Esophagus muscularis mucosa (tissue), 4 donors: Measurements from ENCODE around the gene AATK. TPM values are rescaled to one million over a fixed set of nuclear protein-coding genes. Genes with fewer than 3 reads are reported as not detected.

Source experiments
- DNase-seq: peaks from one replicate; pipeline ENCODE4 v3.0.0-alpha.2; 2017; ENCODE audit errors: extremely low spot score
- H3K27ac ChIP-seq, 4 donors: fragments of 200-600 bp; sonication (generic); replicated peaks in 1 of 4; 1 replicate in 3 of 4; 2 replicates in 1 of 4; pipeline ENCODE4 v1.5.1; 2016 to 2019; ENCODE audit warnings: mild to moderate bottlenecking in 1 of 4
- H3K27me3 ChIP-seq, 4 donors: fragments of 200-600 bp; sonication (generic); one replicate each; pipeline versions ENCODE4 v1.5.1 to v1.6.0; 2016 to 2019
- H3K36me3 ChIP-seq, 4 donors: fragments of 200-600 bp; sonication (generic); one replicate each; pipeline ENCODE4 v1.5.1; 2016 to 2019
- H3K4me1 ChIP-seq, 4 donors: fragments of 200-600 bp; sonication (generic); one replicate each; pipeline ENCODE4 v1.5.1; 2016 to 2019
- H3K4me3 ChIP-seq, 4 donors: fragments of 200-600 bp; sonication (generic); 1 replicate in 2 of 4; 2 replicates in 2 of 4; pipeline ENCODE4 v1.5.1; 2016 to 2019; ENCODE audit warnings: mild to moderate bottlenecking in 4 of 4, moderate library complexity in 1 of 4
- H3K9me3 ChIP-seq, 4 donors: fragments of 200-600 bp; sonication (generic); 1 replicate in 3 of 4; 2 replicates in 1 of 4; pipeline ENCODE4 v1.5.1; 2016 to 2019
- EP300 ChIP-seq: sonication (generic); formaldehyde crosslinking; IDR thresholded peaks from one replicate; pipeline ENCODE4 v1.6.1; 2017; ENCODE audit warnings: antibody characterized with exemption
- POLR2A ChIP-seq: fragments of 450-650 bp; IDR thresholded peaks from one replicate; pipeline ENCODE4 v1.6.1; 2017; ENCODE audit warnings: antibody characterized with exemption, moderate library complexity, mild to moderate bottlenecking, low read depth
- POLR2AphosphoS5 ChIP-seq, 2 donors: sonication (generic); formaldehyde crosslinking; IDR thresholded peaks; one replicate each; pipeline ENCODE4 v1.6.1; 2017; ENCODE audit warnings: antibody characterized with exemption in 2 of 2
- WGBS: methylation state at CpG from one replicate; pipeline ENCODE4 v1.1.5; 2018; 5-methylcytosine and 5-hydroxymethylcytosine counted together
- intact Hi-C: fragments of 100-400 bp; cut with DNase I; formaldehyde crosslinking; loops from one replicate; pipeline ENCODE4 v1.15.1; 2023
- total RNA-seq, 4 donors: library from RNA; depleted of rRNA; stranded (reverse); fragments of >200 nt; gene quantifications; one replicate each; pipeline versions ENCODE4 v1.1.0 to v1.2.1, GENCODE V29; 2016
- TF ChIP-seq, protein P1 (sequence below), 3 experiments: fragments of 200-600 bp in 2 of 3; fragments of 450-650 bp in 1 of 3; sonication (generic) in 2 of 3; IDR thresholded peaks; one replicate each; pipeline ENCODE4 v1.5.1; 2017 to 2019; ENCODE audit warnings: antibody characterized with exemption in 3 of 3, mild to moderate bottlenecking in 2 of 3, moderate library complexity in 1 of 3

AATK gene
- total RNA-seq, 4 donors from 2014 or later = 13.7 to 24.6 (median 16.0) TPM

GRCh38 chr17:81099888-81100287, 66.1 kb downstream of the AATK start:
- intact Hi-C loops = loop anchor here (2.0 kb wide), 1 partner anchor 109 kb away; the partner anchor contains the start of gene CHMP6
- Histone ChIP-seq H3K9me3 (no peaks in the 10 kb centered on the region), H3K4me1 (peaks cover 31 to 58% (median 46%) of the 10 kb centered on the region in 4 donors), H3K27ac (no peak overlapping the region), H3K27me3 (no peaks in the 10 kb centered on the region), H3K36me3 (peaks cover 11 to 50% (median 41%) of the 10 kb centered on the region in 4 donors), H3K4me3 (no peak overlapping the region)
- WGBS = 91% methylated on average over 11 of the region's 23 CpGs
- no peak for DNase-seq
- TF ChIP-seq EP300 = no peak
- TF ChIP-seq POLR2A = no peak
- TF ChIP-seq POLR2AphosphoS5 (IDR thresholded peaks at IDR 0.05) = no peak
- TF ChIP-seq, protein P1, sequence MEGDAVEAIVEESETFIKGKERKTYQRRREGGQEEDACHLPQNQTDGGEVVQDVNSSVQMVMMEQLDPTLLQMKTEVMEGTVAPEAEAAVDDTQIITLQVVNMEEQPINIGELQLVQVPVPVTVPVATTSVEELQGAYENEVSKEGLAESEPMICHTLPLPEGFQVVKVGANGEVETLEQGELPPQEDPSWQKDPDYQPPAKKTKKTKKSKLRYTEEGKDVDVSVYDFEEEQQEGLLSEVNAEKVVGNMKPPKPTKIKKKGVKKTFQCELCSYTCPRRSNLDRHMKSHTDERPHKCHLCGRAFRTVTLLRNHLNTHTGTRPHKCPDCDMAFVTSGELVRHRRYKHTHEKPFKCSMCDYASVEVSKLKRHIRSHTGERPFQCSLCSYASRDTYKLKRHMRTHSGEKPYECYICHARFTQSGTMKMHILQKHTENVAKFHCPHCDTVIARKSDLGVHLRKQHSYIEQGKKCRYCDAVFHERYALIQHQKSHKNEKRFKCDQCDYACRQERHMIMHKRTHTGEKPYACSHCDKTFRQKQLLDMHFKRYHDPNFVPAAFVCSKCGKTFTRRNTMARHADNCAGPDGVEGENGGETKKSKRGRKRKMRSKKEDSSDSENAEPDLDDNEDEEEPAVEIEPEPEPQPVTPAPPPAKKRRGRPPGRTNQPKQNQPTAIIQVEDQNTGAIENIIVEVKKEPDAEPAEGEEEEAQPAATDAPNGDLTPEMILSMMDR (IDR thresholded peaks at IDR 0.05) = no peak

DNA sequence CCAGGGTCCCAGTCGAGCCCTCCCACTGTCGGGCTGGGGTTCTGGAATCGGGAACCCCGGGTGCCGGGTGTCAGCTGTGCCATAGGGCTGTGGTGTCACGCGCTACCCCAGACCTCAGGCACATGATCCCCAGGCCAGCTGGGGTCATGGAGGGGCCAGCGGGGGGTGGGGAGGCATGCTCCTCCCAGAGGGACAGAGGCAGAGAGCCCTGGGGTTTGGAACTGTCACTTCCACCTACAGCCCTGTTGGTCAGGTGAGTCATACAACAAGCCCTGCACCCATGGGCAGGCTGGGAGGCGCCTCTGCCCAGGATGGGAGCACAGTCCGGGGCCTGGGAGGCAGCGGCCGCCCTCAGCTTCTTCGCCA, 68.1 kb downstream of the AATK start:
- Histone ChIP-seq H3K36me3 (peaks cover 0 to 31% (median 24%) of the 10 kb centered on the region in 4 donors), H3K9me3 (no peaks in the 10 kb centered on the region), H3K4me1 (peaks cover 35 to 74% (median 57%) of the 10 kb centered on the region in 4 donors), H3K27ac (peak overlapping the region; percentile 65 to 83 (median 78)), H3K27me3 (no peaks in the 10 kb centered on the region), H3K4me3 (peak overlapping the region in 3 of 4 donors; percentile 27 to 47 (median 30))
- WGBS = 73% methylated on average over 5 of the region's 13 CpGs
- intact Hi-C loops = loop anchor here (1.0 kb wide), 1 partner anchor 75 kb away; no protein-coding TSS in a partner anchor
- no peak for DNase-seq
- TF ChIP-seq POLR2A (no peak), POLR2AphosphoS5 (IDR thresholded peaks at IDR 0.05) (no peak), EP300 (no peak)
- TF ChIP-seq, protein P1 (IDR thresholded peaks at IDR 0.05) = no peak

DNA sequence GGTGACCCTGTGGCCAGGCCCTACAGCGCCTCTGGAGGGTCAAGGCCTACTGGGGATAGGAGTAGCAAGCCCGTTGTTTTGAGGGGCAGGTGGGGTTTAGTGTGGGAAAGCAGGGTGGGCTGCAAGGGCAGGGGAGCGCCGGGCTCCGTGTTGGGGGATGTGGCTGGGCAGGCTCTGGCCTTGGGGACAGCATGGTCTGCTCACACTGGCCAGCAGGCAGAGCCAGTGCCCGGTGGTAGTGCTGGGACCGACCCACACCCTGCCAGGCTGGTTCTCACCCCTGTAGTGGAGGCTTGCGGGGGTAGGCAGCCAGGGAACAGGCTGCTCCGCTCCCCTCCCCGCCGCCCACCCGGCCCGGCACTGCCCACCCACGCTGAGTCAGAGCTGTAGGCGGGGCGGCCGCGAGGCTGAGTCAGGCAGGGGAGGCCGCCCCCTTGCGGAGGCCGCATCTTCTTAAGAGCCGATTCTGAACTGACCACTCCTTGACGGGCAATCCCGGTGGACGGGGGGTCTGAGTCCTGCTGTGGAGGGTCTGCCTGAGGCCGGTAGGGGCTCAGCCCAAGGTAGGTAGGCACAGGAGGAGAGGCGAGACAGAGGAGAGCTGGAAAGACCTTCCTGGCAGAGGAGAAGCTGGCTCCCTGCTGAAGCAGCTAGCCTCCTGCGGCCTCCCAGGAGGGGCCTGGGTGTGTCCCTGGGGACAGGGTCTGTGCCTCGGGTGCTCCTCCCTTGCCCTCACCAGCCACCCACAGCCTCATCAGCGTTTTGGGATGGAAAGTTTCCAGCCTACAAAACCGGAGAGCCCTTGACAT, 68.7 kb downstream of the AATK start:
- Histone ChIP-seq H3K4me1 (peaks cover 35 to 74% (median 57%) of the 10 kb centered on the region in 4 donors), H3K27ac (peak overlapping the region; percentile 65 to 83 (median 78)), H3K4me3 (peak overlapping the region; percentile 6 to 47 (median 28)), H3K27me3 (no peaks in the 10 kb centered on the region), H3K36me3 (peaks cover 0 to 32% (median 22%) of the 10 kb centered on the region in 4 donors), H3K9me3 (no peaks in the 10 kb centered on the region)
- peak; percentile 95 for DNase-seq
- TF ChIP-seq, protein P1 (IDR thresholded peaks at IDR 0.05) = peak; percentile 80 to 84 (median 84)
- TF ChIP-seq EP300 (no peak), POLR2A (no peak), POLR2AphosphoS5 (IDR thresholded peaks at IDR 0.05) (peak; percentile 35 to 62)
- intact Hi-C loops = loop anchor here (1.0 kb wide), 1 partner anchor 74 kb away; no protein-coding TSS in a partner anchor
- 23% methylated on average over 12 of the region's 31 CpGs for WGBS

- H3K27ac ChIP-seq = peak overlapping the region; percentile 65 to 83 (median 78)
- H3K27me3 ChIP-seq = no peaks in the 10 kb centered on the region
- intact Hi-C loops = loop anchor here (1.0 kb wide), 1 partner anchor 73 kb away; no protein-coding TSS in a partner anchor
- H3K4me1 ChIP-seq = peaks cover 35 to 75% (median 56%) of the 10 kb centered on the region in 4 donors
- H3K4me3 ChIP-seq = peak overlapping the region; percentile 6 to 47 (median 28)
- TF ChIP-seq EP300 = no peak
- no peak for TF ChIP-seq POLR2AphosphoS5 (IDR thresholded peaks at IDR 0.05)
- no peak for TF ChIP-seq POLR2A
- TF ChIP-seq, protein P1 (IDR thresholded peaks at IDR 0.05) = no peak
- H3K9me3 ChIP-seq = no peaks in the 10 kb centered on the region
- WGBS = 79% methylated on average over 7 of the region's 7 CpGs
- no peak for DNase-seq
- H3K36me3 ChIP-seq = peaks cover 0 to 27% (median 23%) of the 10 kb centered on the region in 4 donors
Measured at GRCh38 chr17:81096741-81097133, 69.3 kb downstream of the AATK start.
